Measurements from ENCODE around the gene CHORDC1. TPM values are rescaled to one million over a fixed set of nuclear protein-coding genes. Genes with fewer than 3 reads are reported as not detected.

CHORDC1 gene
- total and polyA plus RNA-seq, 10 donors: 21.0 to 82.6 (median 44.7) TPM

DNA sequence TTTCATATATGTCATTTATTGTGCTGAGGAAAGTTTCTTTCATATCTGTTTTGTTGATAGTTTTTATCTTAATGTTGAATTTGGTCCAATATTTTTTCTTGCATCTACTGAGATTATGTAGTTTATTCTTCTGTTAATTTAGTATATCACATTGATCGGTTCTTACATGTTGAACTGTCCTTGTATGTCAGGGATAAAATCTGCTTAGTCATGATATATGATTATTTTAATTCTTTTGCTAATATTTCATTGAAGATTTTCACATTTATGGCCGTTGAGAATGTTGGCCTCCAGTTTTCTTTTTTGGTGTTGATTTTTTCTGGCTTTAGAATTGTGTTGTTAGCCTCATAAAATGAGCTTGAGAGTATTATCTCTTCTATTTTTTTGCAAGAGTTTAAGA, 31.2 kb upstream of the CHORDC1 start:
- H3K4me1 ChIP-seq: peaks cover 0 to 16% (median 0%) of the 10 kb centered on the region in 6 donors
- no peak for DNase-seq
- 69 to 86% (median 76%) methylated on average over 2 of the region's 2 CpGs for WGBS, 5 donors
- H3K4me3 ChIP-seq: no peak overlapping the region
- H3K36me3 ChIP-seq: no peaks in the 10 kb centered on the region
- TF ChIP-seq, protein P1, sequence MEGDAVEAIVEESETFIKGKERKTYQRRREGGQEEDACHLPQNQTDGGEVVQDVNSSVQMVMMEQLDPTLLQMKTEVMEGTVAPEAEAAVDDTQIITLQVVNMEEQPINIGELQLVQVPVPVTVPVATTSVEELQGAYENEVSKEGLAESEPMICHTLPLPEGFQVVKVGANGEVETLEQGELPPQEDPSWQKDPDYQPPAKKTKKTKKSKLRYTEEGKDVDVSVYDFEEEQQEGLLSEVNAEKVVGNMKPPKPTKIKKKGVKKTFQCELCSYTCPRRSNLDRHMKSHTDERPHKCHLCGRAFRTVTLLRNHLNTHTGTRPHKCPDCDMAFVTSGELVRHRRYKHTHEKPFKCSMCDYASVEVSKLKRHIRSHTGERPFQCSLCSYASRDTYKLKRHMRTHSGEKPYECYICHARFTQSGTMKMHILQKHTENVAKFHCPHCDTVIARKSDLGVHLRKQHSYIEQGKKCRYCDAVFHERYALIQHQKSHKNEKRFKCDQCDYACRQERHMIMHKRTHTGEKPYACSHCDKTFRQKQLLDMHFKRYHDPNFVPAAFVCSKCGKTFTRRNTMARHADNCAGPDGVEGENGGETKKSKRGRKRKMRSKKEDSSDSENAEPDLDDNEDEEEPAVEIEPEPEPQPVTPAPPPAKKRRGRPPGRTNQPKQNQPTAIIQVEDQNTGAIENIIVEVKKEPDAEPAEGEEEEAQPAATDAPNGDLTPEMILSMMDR (IDR thresholded peaks at IDR 0.05 in 8 of 11, conservative IDR thresholded peaks at IDR 0.05 in 3 of 11): no peak
- TF ChIP-seq POLR2A (IDR thresholded peaks at IDR 0.05): no peak
- TF ChIP-seq POLR2AphosphoS5 (IDR thresholded peaks at IDR 0.05): no peak
- H3K27ac ChIP-seq: no peak overlapping the region
- H3K27me3 ChIP-seq (replicated peaks in 1 of 7): no peaks in the 10 kb centered on the region
- intact Hi-C loops (cut with DNase I; ENCODE audit: low total_unique reads): no loop called here
- H3K9me3 ChIP-seq: peaks cover 0 to 4% (median 0%) of the 10 kb centered on the region in 8 donors

- H3K27me3 ChIP-seq (replicated peaks in 1 of 7): no peaks in the 10 kb centered on the region
- peaks cover 0 to 4% (median 0%) of the 10 kb centered on the region in 8 donors for H3K9me3 ChIP-seq
- H3K27ac ChIP-seq: peak overlapping the region in 1 of 8 donors; percentile 5
- DNase-seq: no peak
- peak overlapping the region in 1 of 8 donors; percentile 44 for H3K4me3 ChIP-seq
- intact Hi-C loops (cut with DNase I; ENCODE audit: low total_unique reads): no loop called here
- H3K4me1 ChIP-seq: peaks cover 0 to 16% (median 0%) of the 10 kb centered on the region in 6 donors
- H3K36me3 ChIP-seq: no peaks in the 10 kb centered on the region
- TF ChIP-seq, protein P1 (IDR thresholded peaks at IDR 0.05 in 8 of 11, conservative IDR thresholded peaks at IDR 0.05 in 3 of 11): no peak
- TF ChIP-seq POLR2A (IDR thresholded peaks at IDR 0.05) (no peak), POLR2AphosphoS5 (IDR thresholded peaks at IDR 0.05) (no peak)
- WGBS, 5 donors: 75 to 84% (median 77%) methylated on average over 3 of the region's 3 CpGs
Measured at GRCh38 chr11:90252053-90252452, 29.2 kb upstream of the CHORDC1 start.

DNA sequence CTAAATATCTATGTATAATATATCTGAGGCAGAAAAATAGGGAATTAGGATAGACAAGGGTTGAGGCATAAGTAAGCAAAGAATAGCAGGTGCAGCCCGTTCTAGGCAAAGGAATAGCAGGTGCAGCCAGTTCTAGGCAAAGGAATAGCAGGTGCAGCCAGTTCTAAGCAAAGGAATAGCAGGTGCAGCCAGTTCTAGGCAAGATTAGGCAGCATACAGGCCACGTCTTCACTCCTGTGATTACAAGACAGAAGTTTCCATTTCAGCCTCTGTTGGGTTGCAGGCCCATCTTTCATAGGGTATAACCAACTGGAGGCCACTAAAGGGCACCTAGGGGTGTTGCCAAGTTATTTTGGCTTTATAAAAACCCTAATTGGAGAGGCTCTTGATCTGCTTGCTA, 28.8 kb upstream of the CHORDC1 start:
- DNase-seq: no peak
- H3K4me3 ChIP-seq: peak overlapping the region in 1 of 8 donors; percentile 44
- intact Hi-C loops (cut with DNase I; ENCODE audit: low total_unique reads): no loop called here
- no peaks in the 10 kb centered on the region for H3K36me3 ChIP-seq
- H3K4me1 ChIP-seq: peaks cover 0 to 16% (median 0%) of the 10 kb centered on the region in 6 donors
- peak overlapping the region in 2 of 8 donors; percentile 5 to 28 for H3K27ac ChIP-seq
- no peak for TF ChIP-seq POLR2A (IDR thresholded peaks at IDR 0.05)
- TF ChIP-seq, protein P1 (IDR thresholded peaks at IDR 0.05 in 8 of 11, conservative IDR thresholded peaks at IDR 0.05 in 3 of 11): no peak
- no peak for TF ChIP-seq POLR2AphosphoS5 (IDR thresholded peaks at IDR 0.05)
- H3K27me3 ChIP-seq (replicated peaks in 1 of 7): no peaks in the 10 kb centered on the region
- 69 to 79% (median 74%) methylated on average over 2 of the region's 2 CpGs for WGBS, 5 donors
- H3K9me3 ChIP-seq: peaks cover 0 to 4% (median 0%) of the 10 kb centered on the region in 8 donors

- TF ChIP-seq POLR2AphosphoS5 (IDR thresholded peaks at IDR 0.05) (no peak), POLR2A (IDR thresholded peaks at IDR 0.05) (no peak)
- TF ChIP-seq, protein P1 (IDR thresholded peaks at IDR 0.05 in 8 of 11, conservative IDR thresholded peaks at IDR 0.05 in 3 of 11): no peak
- intact Hi-C loops (cut with DNase I; ENCODE audit: low total_unique reads): no loop called here
- no peak for DNase-seq
Measured at GRCh38 chr11:90250970-90251369, 28.1 kb upstream of the CHORDC1 start.

More at GRCh38 chr11:90250970-90251369, 28.1 kb upstream of the CHORDC1 start:
- Histone ChIP-seq H3K4me1 (peaks cover 0 to 16% (median 0%) of the 10 kb centered on the region in 6 donors), H3K27ac (peak overlapping the region in 2 of 8 donors; percentile 5 to 28), H3K36me3 (no peaks in the 10 kb centered on the region), H3K4me3 (peak overlapping the region in 1 of 8 donors; percentile 44), H3K9me3 (peaks cover 0 to 4% (median 0%) of the 10 kb centered on the region in 8 donors), H3K27me3 (replicated peaks in 1 of 7) (no peaks in the 10 kb centered on the region)
- WGBS, 5 donors: 13 to 25% (median 17%) methylated on average over 8 of the region's 8 CpGs

Measured in spleen (tissue), 11 donors.